ENCODE data around the gene SFXN5. TPM values are rescaled to one million over a fixed set of nuclear protein-coding genes. Genes with fewer than 3 reads are reported as not detected.

SFXN5 gene
- total RNA-seq, 2 donors from 2014 or later, result 27.3 to 32.4 TPM

DNA sequence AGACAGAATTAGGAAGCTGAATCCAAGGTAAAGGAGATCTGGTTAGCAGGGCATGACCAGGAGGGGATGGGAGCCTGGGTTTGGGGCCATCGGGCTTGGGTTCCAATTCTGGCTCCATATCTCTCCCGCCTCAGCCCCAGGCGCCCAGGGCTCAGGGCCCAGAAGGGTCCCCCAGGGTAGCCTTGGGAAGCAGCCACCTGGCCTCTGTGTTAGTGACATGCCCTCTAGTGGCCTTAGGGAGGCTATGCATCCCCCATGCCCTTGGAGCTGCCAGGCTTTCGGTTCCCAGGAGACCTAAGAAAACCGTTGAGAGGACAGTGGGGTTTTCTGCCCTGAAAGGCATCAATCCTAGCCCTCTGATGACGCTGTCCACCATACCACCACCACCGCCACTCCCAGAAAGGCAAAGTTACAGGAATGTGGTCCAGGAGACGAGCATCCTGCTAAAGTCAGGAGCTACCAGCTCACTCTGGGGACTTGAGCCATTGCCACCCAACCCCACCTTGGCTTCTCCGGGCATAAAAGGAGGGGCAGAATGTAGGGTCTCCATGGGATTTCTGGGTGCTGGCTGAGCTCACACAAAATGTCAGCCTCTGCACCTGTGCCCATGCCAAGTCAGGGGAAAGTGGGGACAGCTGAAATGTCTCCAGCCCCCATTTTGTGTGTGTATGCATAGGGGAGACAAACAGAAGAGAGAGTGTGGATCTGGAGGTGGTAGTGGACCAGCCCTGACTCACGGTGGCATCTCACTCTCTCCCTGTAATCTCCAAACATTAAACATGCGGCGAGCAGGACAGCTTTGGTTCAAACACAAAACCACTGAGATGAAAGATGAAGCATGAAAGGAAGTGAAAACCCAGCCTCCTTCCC, 97.7 kb downstream of the SFXN5 start:
- peak; percentile 69 to 79 for ATAC-seq
- Mint-ChIP-seq H3K4me1 (ENCODE audit: low read depth in 2 of 2) (no peaks in the 10 kb centered on the region), H3K27me3 (no peaks in the 10 kb centered on the region), H3K36me3 (no peaks in the 10 kb centered on the region), H3K9me3 (no peaks in the 10 kb centered on the region), H3K4me3 (no peak overlapping the region), H3K27ac (no peak overlapping the region)
- DNase-seq (ENCODE audit: low spot score), result no peak

DNA sequence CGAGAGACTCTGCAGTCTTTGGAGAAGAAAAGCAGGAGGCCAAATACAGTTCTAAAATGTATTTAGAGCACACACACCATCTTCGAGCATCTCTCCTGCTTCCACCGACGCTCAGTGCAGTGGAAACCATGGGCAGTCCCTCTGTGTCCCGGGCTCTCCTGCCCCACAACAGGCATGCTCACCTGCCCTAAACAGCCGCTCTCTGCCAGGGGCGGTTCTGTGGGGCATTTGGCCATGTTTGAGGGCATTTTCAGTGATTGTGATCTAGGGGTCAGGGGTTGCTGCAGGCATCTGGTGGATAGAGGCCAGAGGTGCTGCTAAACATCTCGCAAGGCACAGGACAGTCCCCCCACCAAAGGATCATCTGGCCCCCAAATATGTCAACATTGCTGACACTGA, 98.4 kb downstream of the SFXN5 start:
- DNase-seq (ENCODE audit: low spot score), result no peak
- Mint-ChIP-seq H3K27ac (no peak overlapping the region), H3K4me1 (ENCODE audit: low read depth in 2 of 2) (no peaks in the 10 kb centered on the region), H3K27me3 (no peaks in the 10 kb centered on the region), H3K4me3 (no peak overlapping the region), H3K9me3 (no peaks in the 10 kb centered on the region), H3K36me3 (no peaks in the 10 kb centered on the region)
- ATAC-seq, result no peak

DNA sequence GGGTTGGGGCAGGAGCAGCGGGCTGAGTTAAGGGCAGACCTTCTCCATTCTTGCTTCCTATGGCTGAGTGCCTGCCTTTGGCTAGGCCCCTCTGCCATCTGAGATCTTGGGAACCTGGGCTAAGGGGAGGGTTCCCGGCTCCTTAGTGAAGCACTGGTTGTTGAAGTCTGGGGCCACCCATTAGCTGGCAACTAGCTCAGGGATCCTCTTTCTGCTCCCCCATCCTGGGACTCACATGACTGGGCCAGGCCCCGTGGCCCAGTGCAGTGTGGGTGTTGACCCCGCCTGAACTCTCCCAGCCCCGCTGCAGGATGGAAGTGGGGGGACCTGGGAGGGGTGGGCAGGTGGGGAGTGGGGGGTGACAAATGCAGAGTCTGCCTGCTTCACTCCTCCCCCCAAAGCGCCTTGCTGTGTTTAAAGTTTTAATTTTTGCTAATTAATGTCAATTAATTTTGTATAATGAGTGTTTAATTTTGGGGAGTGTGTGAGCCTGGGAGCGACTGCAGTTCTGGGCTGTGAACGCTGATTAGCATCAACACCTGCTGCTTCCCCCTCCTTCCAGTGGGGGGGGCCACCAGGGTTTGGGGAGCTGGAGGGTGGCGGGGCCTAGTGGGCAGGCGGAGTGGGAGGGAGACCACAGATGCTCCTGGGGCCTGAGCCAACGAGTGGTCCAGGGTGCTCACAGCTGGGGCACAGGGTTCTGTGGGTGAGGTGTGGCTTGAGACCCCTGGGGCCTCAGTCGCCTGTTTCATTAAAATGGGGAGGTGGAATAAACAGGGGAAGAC, 99.0 kb downstream of the SFXN5 start:
- Mint-ChIP-seq H3K4me1 (ENCODE audit: low read depth in 2 of 2) (no peaks in the 10 kb centered on the region), H3K27ac (no peak overlapping the region), H3K4me3 (no peak overlapping the region), H3K9me3 (no peaks in the 10 kb centered on the region), H3K27me3 (no peaks in the 10 kb centered on the region), H3K36me3 (no peaks in the 10 kb centered on the region)
- DNase-seq (ENCODE audit: low spot score), result no peak
- ATAC-seq, result no peak

DNA sequence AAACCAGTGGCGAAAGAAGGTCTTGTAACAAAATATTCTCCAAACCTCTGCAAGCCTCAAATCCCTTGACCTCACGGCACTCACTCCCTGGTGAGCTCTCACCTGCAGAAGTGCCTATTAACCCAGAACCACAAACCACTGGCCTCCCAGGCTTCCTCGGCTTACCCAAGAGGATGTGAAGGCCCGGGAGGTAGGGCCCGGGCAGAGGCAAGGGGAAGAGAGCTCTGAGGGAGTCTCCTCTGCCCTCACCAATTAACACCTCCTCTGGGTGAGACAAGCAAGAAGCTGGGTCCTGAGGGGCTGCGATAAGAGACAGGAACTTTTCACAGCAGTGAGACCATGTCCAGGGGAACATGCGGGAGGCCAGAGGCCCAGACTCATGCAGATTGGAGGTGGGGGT, 100.5 kb downstream of the SFXN5 start:
- no peak overlapping the region for H3K27ac Mint-ChIP-seq

DNA sequence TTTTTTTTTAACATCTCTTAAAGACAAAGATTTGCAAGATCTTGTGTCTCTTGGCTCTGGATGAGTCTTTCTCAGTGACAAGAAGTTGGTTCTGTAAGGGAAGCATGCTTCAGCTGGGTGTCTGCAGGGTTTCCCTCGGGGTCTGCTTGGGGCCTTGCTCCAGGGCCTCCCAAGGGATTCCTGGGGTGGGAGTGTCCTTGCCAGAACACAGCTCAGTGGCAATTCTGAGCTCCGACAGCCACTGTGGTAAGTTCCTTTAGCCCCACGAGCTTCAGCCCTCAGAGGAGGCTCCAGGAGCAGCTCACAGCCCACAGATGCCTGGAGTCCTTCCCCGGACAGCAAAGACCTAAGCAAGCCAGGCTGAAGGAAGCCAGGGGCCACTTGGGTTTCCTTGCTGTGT, 101.8 kb downstream of the SFXN5 start:
- no peak overlapping the region for H3K27ac Mint-ChIP-seq
- H3K4me3 Mint-ChIP-seq, result no peak overlapping the region
- no peaks in the 10 kb centered on the region for H3K9me3 Mint-ChIP-seq
- DNase-seq (ENCODE audit: low spot score) (no peak), ATAC-seq (no peak)
- H3K4me1 Mint-ChIP-seq (ENCODE audit: low read depth in 2 of 2), result no peaks in the 10 kb centered on the region
- no peaks in the 10 kb centered on the region for H3K36me3 Mint-ChIP-seq
- H3K27me3 Mint-ChIP-seq, result no peaks in the 10 kb centered on the region

More for the DNA sequence above, 100.5 kb downstream of the SFXN5 start:
- no peak for DNase-seq (ENCODE audit: low spot score)
- no peak overlapping the region for H3K4me3 Mint-ChIP-seq
- no peaks in the 10 kb centered on the region for H3K27me3 Mint-ChIP-seq
- H3K4me1 Mint-ChIP-seq (ENCODE audit: low read depth in 2 of 2), result no peaks in the 10 kb centered on the region
- no peak for ATAC-seq
- H3K36me3 Mint-ChIP-seq, result no peaks in the 10 kb centered on the region
- no peaks in the 10 kb centered on the region for H3K9me3 Mint-ChIP-seq

DNA sequence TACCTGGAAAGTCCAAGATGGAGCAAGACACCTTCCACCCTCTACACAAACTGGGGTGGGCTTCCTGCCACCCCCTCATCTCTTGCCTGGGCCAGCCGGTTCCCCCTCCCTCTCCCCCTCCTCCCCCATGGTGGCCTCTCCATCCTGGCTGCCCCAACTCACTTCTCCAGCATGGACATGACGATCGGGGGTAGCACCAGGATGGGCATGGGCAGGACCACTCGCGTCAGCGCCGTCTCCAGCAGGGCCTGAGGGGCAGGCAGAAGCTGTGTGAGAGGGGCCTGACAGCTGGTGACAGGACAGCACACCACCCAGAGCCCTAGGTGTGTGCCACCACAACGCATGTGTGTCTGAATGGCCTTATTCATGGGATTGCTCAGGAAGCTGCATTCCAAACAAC, 103.2 kb downstream of the SFXN5 start:
- Mint-ChIP-seq H3K9me3 (no peaks in the 10 kb centered on the region), H3K27ac (no peak overlapping the region), H3K4me3 (no peak overlapping the region), H3K27me3 (no peaks in the 10 kb centered on the region), H3K36me3 (no peaks in the 10 kb centered on the region), H3K4me1 (ENCODE audit: low read depth in 2 of 2) (no peaks in the 10 kb centered on the region)
- no peak for ATAC-seq
- no peak for DNase-seq (ENCODE audit: low spot score)

DNA sequence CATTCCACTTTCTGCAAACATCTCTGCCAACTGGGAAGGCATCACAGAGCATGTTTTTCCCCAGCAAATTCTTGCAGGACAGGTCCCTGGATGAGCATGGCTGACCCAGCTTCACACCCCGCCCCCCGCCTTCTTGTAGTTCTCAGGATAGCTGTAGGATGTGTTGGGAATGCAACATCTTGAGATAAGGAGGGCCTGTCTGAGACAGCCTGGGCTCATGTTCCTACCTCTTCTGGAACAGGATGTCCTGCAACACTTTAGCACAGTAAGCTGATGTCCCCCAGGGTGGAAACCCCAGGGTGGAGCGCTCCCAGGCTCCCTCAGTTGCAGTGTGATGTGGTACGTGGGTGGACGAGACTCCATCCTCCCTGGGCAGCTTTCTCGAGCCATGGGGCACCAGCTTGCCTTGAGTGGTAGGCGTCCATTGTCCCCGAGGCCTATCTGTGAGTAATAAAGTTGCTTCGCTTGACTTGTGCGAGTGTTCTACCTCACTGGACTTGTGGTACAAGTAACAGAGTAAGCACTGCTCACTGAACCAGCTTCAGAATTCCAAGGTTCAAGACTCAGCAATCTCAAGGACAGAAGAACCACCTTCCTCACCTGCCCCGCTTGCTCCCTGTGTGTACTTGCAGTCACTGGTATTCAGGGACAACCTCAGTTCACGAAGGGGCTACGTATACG, 105.6 kb downstream of the SFXN5 start:
- Mint-ChIP-seq H3K27me3 (no peaks in the 10 kb centered on the region), H3K27ac (no peak overlapping the region), H3K4me3 (no peak overlapping the region), H3K4me1 (ENCODE audit: low read depth in 2 of 2) (peaks cover under 1 to 1% of the 10 kb centered on the region in 2 donors), H3K36me3 (no peaks in the 10 kb centered on the region), H3K9me3 (no peaks in the 10 kb centered on the region)
- DNase-seq (ENCODE audit: low spot score) (no peak), ATAC-seq (no peak)

DNA sequence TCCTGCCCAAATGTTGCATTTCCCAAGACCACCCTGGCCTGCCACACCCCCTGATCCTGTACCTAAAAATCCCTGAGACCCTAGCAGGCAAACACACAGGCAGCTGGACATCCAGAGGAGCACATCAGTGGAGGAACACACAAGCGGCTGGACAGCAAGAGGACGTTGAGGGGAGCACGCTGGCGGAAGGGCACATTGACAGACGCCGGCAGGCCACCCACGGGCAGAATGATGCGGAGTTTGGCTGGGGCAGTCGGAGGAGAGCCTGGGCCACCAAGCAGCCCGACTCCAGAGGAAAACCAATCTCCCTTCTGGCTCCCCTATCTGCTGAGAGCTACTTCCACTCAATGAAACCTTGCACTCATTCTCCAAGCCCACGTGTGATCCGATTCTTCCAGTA, 106.5 kb downstream of the SFXN5 start:
- Mint-ChIP-seq H3K4me3 (no peak overlapping the region), H3K36me3 (no peaks in the 10 kb centered on the region), H3K9me3 (no peaks in the 10 kb centered on the region), H3K27me3 (no peaks in the 10 kb centered on the region), H3K27ac (no peak overlapping the region), H3K4me1 (ENCODE audit: low read depth in 2 of 2) (peaks cover 4 to 9% of the 10 kb centered on the region in 2 donors)
- ATAC-seq (no peak), DNase-seq (ENCODE audit: low spot score) (no peak)

DNA sequence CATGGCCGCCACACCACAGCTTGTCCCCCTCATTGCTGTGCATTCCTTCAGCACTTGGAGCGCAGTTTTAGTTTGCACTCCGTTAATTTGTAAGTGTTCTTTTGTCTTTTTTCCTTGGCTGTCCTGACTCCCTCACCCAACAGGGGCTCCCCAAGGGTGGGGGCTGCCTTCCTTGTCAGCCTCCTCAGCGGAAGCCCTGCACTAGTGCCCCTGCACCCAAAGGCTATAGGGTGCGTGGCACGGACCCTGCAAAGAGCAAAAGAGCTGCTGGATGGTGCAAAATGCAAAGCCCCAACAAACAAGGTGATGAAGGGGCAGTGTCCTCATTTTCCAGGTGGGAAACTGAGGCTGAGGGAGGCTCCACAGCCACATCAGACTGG, 107.4 kb downstream of the SFXN5 start:
- no peaks in the 10 kb centered on the region for H3K27me3 Mint-ChIP-seq
- H3K27ac Mint-ChIP-seq, result no peak overlapping the region
- peaks cover 12 to 17% of the 10 kb centered on the region in 2 donors for H3K4me1 Mint-ChIP-seq (ENCODE audit: low read depth in 2 of 2)
- no peak overlapping the region for H3K4me3 Mint-ChIP-seq
- no peak for ATAC-seq
- no peaks in the 10 kb centered on the region for H3K9me3 Mint-ChIP-seq
- no peaks in the 10 kb centered on the region for H3K36me3 Mint-ChIP-seq
- no peak for DNase-seq (ENCODE audit: low spot score)

DNA sequence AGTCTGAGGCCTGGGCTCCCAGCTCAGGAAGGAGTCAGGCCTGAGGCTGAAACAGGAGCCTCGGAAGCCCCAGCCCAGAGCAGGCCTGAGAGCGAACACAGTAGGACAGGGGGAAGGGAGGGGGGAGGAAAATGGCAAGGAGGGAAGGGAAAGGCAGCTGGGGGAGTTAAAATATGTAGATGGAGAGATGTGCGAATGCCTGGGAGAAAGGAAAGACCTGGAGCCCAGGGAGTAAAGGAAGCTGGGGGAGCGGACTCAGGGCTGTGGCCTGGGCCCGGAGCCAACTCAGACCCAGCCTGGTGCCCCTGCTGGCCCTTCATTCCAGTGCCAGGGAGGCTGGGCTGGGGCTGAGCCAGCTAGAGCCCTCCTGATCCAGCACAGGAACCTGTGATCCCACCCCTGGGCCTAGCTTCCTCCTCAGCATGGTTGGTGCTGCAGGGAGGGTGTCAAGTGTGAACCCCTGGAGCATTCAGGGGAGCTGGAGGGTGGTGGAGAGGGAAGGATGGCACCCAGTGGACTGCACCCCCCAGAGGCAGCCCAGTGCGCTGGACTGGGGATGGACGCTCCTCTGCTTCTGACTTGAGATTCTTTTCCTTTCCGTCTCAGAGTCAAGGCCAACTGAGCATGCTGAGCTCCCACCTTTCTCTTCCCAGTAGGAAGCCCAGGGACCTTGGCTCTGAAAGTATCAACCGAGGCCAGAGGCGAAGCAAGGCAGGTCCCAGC, 107.9 kb downstream of the SFXN5 start:
- Mint-ChIP-seq H3K27me3 (no peaks in the 10 kb centered on the region), H3K27ac (no peak overlapping the region), H3K4me1 (ENCODE audit: low read depth in 2 of 2) (peaks cover 14 to 20% of the 10 kb centered on the region in 2 donors), H3K4me3 (no peak overlapping the region), H3K9me3 (no peaks in the 10 kb centered on the region), H3K36me3 (no peaks in the 10 kb centered on the region)
- no peak for DNase-seq (ENCODE audit: low spot score)
- ATAC-seq, result no peak

DNA sequence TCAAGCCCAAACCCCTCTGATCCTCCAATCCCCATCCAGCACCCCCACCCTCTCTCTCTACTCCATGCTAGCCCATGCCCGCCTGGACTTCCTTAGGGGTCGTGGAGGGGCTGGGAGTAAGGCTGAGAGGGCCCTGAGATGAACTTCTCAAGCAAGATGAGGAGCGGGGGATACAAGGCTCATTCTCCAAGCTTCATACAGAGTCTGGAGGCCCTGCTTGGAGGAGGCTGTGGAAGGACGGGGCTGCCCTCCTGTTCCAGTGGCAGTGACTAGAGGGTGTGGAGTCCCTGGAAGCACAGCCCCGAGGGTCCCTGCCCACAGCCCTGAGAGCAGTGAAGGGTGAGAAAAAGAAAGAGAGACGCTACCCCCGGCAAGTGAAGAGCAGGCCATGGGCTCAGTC, 108.6 kb downstream of the SFXN5 start:
- H3K9me3 Mint-ChIP-seq, result no peaks in the 10 kb centered on the region
- H3K27ac Mint-ChIP-seq, result no peak overlapping the region
- H3K27me3 Mint-ChIP-seq, result no peaks in the 10 kb centered on the region
- DNase-seq (ENCODE audit: low spot score) (no peak), ATAC-seq (no peak)
- no peak overlapping the region for H3K4me3 Mint-ChIP-seq
- peaks cover 14 to 25% of the 10 kb centered on the region in 2 donors for H3K4me1 Mint-ChIP-seq (ENCODE audit: low read depth in 2 of 2)
- H3K36me3 Mint-ChIP-seq, result no peaks in the 10 kb centered on the region

DNA sequence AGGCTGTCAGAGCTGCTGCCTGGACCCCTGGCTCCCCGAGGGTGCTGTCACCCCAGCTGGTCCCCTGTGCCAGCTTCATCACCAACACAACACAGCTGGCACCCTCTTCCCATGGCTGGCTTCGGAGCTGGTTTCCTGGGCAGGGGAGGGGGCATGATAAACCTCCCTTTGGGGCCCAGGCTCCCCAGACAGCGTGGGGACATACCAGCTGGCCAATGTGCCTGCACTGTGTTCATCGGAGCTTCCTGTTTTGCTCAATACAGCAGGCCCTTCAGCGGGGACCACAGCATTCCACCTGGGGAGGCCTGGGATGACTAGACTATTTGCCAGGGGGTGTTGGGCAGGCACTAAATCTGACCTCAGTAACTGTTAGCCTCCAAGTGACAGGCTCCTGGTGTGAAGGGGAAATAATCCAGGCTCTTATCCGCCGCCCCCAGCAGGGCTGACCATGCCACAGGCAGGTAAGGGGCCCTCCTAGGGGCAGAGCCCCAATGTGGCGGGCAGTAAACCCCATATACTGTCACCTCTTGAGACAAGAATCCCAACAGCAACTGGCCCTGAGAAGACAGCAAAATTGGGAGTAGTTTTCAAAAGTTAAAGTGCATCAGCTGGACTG, 109.6 kb downstream of the SFXN5 start:
- Mint-ChIP-seq H3K27me3 (no peaks in the 10 kb centered on the region), H3K4me1 (ENCODE audit: low read depth in 2 of 2) (peaks cover 18 to 28% of the 10 kb centered on the region in 2 donors), H3K9me3 (no peaks in the 10 kb centered on the region), H3K36me3 (no peaks in the 10 kb centered on the region), H3K27ac (no peak overlapping the region), H3K4me3 (no peak overlapping the region)
- no peak for DNase-seq (ENCODE audit: low spot score)
- ATAC-seq, result no peak

DNA sequence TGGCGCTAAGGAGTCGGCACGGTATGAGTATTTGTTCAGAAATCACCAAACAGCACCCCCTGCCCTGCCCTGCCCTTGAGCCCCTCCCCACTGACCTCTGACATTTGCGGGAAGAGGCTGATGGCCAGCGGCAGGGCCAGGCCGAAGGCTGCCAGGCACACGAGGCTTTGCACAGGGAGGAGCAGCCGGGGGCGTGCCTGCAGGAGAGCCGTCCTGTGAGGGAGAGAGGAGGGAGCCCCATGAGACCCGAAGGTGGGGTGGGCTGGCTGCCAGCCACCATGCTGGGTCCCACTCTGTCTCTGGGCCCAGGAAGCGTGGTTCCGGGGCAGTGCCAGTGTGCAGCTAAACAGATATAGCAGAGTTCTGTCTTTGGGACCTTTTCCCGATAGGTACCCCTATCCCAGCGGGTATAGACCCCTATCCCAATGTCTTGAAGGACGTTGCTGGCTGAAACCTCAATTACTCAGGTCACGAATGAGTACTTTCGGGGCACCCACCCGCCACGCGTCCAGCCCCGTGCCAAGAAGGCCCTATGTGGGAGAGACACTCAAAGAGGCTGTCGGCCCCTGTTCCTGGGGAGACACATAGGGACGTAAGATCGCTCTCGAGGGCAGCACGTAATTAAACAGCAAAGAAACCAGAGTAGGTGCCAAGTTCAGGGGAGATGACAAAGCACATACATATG, 110.3 kb downstream of the SFXN5 start:
- no peaks in the 10 kb centered on the region for H3K36me3 Mint-ChIP-seq
- H3K4me1 Mint-ChIP-seq (ENCODE audit: low read depth in 2 of 2), result peaks cover 20 to 32% of the 10 kb centered on the region in 2 donors
- no peak for DNase-seq (ENCODE audit: low spot score)
- no peak overlapping the region for H3K4me3 Mint-ChIP-seq
- no peaks in the 10 kb centered on the region for H3K9me3 Mint-ChIP-seq
- H3K27ac Mint-ChIP-seq, result peak overlapping the region in 1 of 2 donors; percentile 27
- no peak for ATAC-seq
- no peaks in the 10 kb centered on the region for H3K27me3 Mint-ChIP-seq
